Esophagus squamous epithelium (tissue), 5 donors: ENCODE data around the gene TRIM40. TPM values are rescaled to one million over a fixed set of nuclear protein-coding genes. Genes with fewer than 3 reads are reported as not detected.
"Not testable (repeated sequence)": the region's sequence is repeated elsewhere in the genome, so short reads cannot be mapped to it uniquely, and the experiment has no call there.

Source experiments
- DNase-seq: peaks from one replicate; lab custom pipeline; 2025; lab: John Stamatoyannopoulos, UW
- H3K27ac ChIP-seq, 4 donors: fragments of 200-600 bp; sonication (generic); one replicate each; pipeline ENCODE4 v1.5.1; 2016 to 2019; ENCODE audit warnings: mild to moderate bottlenecking in 1 of 4
- H3K27me3 ChIP-seq, 4 donors: fragments of 200-600 bp; sonication (generic); 1 replicate in 3 of 4; 2 replicates in 1 of 4; pipeline versions ENCODE4 v1.5.1 to v1.6.0; 2017 to 2021; ENCODE audit warnings: antibody characterized with exemption in 1 of 4
- H3K36me3 ChIP-seq, 3 donors: fragments of 200-600 bp; sonication (generic); one replicate each; pipeline ENCODE4 v1.5.1; 2016 to 2019
- H3K4me1 ChIP-seq, 3 donors: fragments of 200-600 bp; sonication (generic); one replicate each; pipeline ENCODE4 v1.5.1; 2017 to 2019
- H3K4me3 ChIP-seq, 4 donors: fragments of 200-600 bp; sonication (generic); 1 replicate in 3 of 4; 2 replicates in 1 of 4; pipeline ENCODE4 v1.5.1; 2016 to 2019; ENCODE audit warnings: mild to moderate bottlenecking in 2 of 4, moderate library complexity in 1 of 4
- H3K9me3 ChIP-seq, 3 donors: fragments of 200-600 bp; sonication (generic); one replicate each; pipeline ENCODE4 v1.5.1; 2016 to 2019
- CTCF ChIP-seq, 6 experiments: fragments of 450-650 bp in 4 of 6; fragments of 200-600 bp in 2 of 6; sonication (generic) in 2 of 6; IDR thresholded peaks; one replicate each; pipeline ENCODE4 v1.5.1; 2016 to 2019; ENCODE audit warnings: antibody characterized with exemption in 6 of 6, mild to moderate bottlenecking in 4 of 6, moderate library complexity in 4 of 6
- POLR2A ChIP-seq, 4 donors: fragments of 450-650 bp; IDR thresholded peaks; one replicate each; pipeline ENCODE4 v1.6.1; 2017; ENCODE audit warnings: antibody characterized with exemption in 4 of 4, mild to moderate bottlenecking in 4 of 4, moderate library complexity in 3 of 4
- WGBS, 2 donors: methylation state at CpG; one replicate each; pipeline ENCODE4 v1.1.5; 2018; 5-methylcytosine and 5-hydroxymethylcytosine counted together
- intact Hi-C: fragments of 100-400 bp; cut with DNase I; formaldehyde crosslinking; loops from one replicate; pipeline ENCODE4 v1.15.0; 2022
- total RNA-seq, 4 donors: library from RNA; depleted of rRNA; stranded (reverse); fragments of >200 nt; gene quantifications; one replicate each; pipeline ENCODE4 v1.1.0, GENCODE V29; 2016
- donor health status: DM: yes; HTN: yes; CAD: no.

TRIM40 gene
- total RNA-seq, 4 donors from 2014 or later: not detected

- Histone ChIP-seq H3K27me3 (peaks cover 0 to 98% (median 23%) of the 10 kb centered on the region in 4 donors), H3K4me1 (peaks cover 6 to 27% (median 10%) of the 10 kb centered on the region in 3 donors), H3K27ac (no peak overlapping the region), H3K36me3 (no peaks in the 10 kb centered on the region), H3K4me3 (no peak overlapping the region), H3K9me3 (no peaks in the 10 kb centered on the region)
- no peak for DNase-seq
- 78 to 92% methylated on average over 2 of the region's 2 CpGs for WGBS, 2 donors
- TF ChIP-seq POLR2A (IDR thresholded peaks at IDR 0.05) (no peak), CTCF (IDR thresholded peaks at IDR 0.05) (no peak)
- intact Hi-C loops: no loop called here
These were observed 3.9 kb upstream of the TRIM40 start for GRCh38 chr6:30131947-30132497.

GRCh38 chr6:30135147-30135546 lies 793 bp upstream of the TRIM40 start:
- intact Hi-C loops: no loop called here
- Histone ChIP-seq H3K27me3 (peaks cover 0 to 85% (median 3%) of the 10 kb centered on the region in 4 donors), H3K9me3 (no peaks in the 10 kb centered on the region), H3K4me3 (no peak overlapping the region), H3K27ac (no peak overlapping the region), H3K36me3 (no peaks in the 10 kb centered on the region), H3K4me1 (peaks cover 0 to 9% (median 3%) of the 10 kb centered on the region in 3 donors)
- no peak for TF ChIP-seq CTCF (IDR thresholded peaks at IDR 0.05)
- no peak for TF ChIP-seq POLR2A (IDR thresholded peaks at IDR 0.05)
- no peak for DNase-seq
- 71 to 82% methylated on average over 1 to 2 of the region's 2 CpGs for WGBS, 2 donors

GRCh38 chr6:30136570-30137286 lies 788 bp downstream of the TRIM40 start:
- DNase-seq: no peak
- intact Hi-C loops: no loop called here
- Histone ChIP-seq H3K27ac (no peak overlapping the region), H3K4me3 (no peak overlapping the region), H3K36me3 (no peaks in the 10 kb centered on the region), H3K9me3 (no peaks in the 10 kb centered on the region), H3K4me1 (no peaks in the 10 kb centered on the region), H3K27me3 (peaks cover 0 to 83% (median 0%) of the 10 kb centered on the region in 4 donors)
- no peak for TF ChIP-seq CTCF (IDR thresholded peaks at IDR 0.05)
- no peak for TF ChIP-seq POLR2A (IDR thresholded peaks at IDR 0.05)
- 56 to 66% methylated on average over 6 to 7 of the region's 11 CpGs for WGBS, 2 donors

GRCh38 chr6:30140240-30140639 lies 4.3 kb downstream of the TRIM40 start:
- WGBS, 2 donors: 72 to 77% methylated on average over 8 of the region's 8 CpGs
- H3K4me1 ChIP-seq, H3K36me3 ChIP-seq, H3K27ac ChIP-seq, H3K9me3 ChIP-seq, DNase-seq, intact Hi-C loops, H3K4me3 ChIP-seq: not testable (repeated sequence)
- peaks cover 0 to 77% (median 0%) of the 10 kb centered on the region in 4 donors for H3K27me3 ChIP-seq

- WGBS, 2 donors: 52 to 58% methylated on average over 3 of the region's 3 CpGs
- intact Hi-C loops: no loop called here
These were observed 6.7 kb downstream of the TRIM40 start for GRCh38 chr6:30142665-30143064.

More at GRCh38 chr6:30142665-30143064, 6.7 kb downstream of the TRIM40 start:
- Histone ChIP-seq H3K27ac (no peak overlapping the region), H3K27me3 (peaks cover 0 to 79% (median 0%) of the 10 kb centered on the region in 4 donors), H3K4me1 (no peaks in the 10 kb centered on the region), H3K9me3 (no peaks in the 10 kb centered on the region), H3K36me3 (no peaks in the 10 kb centered on the region), H3K4me3 (no peak overlapping the region)
- TF ChIP-seq POLR2A (IDR thresholded peaks at IDR 0.05) (no peak), CTCF (IDR thresholded peaks at IDR 0.05) (no peak)
- DNase-seq: no peak
